ENCODE results near the gene POU3F3.

- no peak for TF ChIP-seq POLR2AphosphoS5 (IDR thresholded peaks at IDR 0.05; ENCODE audit: low read depth, low read length)
- no peak for TF ChIP-seq ZFX (IDR thresholded peaks at IDR 0.05)
- no peak for TF ChIP-seq CTCF (IDR thresholded peaks at IDR 0.05 in 2 of 3, conservative IDR thresholded peaks at IDR 0.05 in 1 of 3; ENCODE audit: borderline replicate concordance in 1 of 3, insufficient read depth in 1 of 3, low read depth in 2 of 3, low read length in 2 of 3)
Measured at GRCh38 chr2:104902317-104902716, 48.4 kb downstream of the POU3F3 start.

All from HCT116 (cell line).